Measurements from ENCODE around the gene PITPNM3. TPM values are rescaled to one million over a fixed set of nuclear protein-coding genes. Genes with fewer than 3 reads are reported as not detected.

Gene PITPNM3
- total RNA-seq, 1 donor from 2014 or later = 15.6 TPM

- intact Hi-C loops (cut with DNase I) = no loop called here
- no peak overlapping the region for H3K4me3 ChIP-seq
- no peak for DNase-seq
These were observed 16.5 kb downstream of the PITPNM3 start for GRCh38 chr17:6539871-6540270.

GRCh38 chr17:6536566-6537065 lies 19.7 kb downstream of the PITPNM3 start:
- no peaks in the 10 kb centered on the region for H3K36me3 ChIP-seq
- H3K4me1 ChIP-seq = no peaks in the 10 kb centered on the region
- ATAC-seq (no peak), DNase-seq (peak; percentile 12)
- intact Hi-C loops (cut with DNase I) = no loop called here
- H3K27ac ChIP-seq = no peak overlapping the region
- no peak overlapping the region for H3K4me3 ChIP-seq
- H3K9me3 ChIP-seq = no peaks in the 10 kb centered on the region
- no peaks in the 10 kb centered on the region for H3K27me3 ChIP-seq
- TF ChIP-seq, protein P1, sequence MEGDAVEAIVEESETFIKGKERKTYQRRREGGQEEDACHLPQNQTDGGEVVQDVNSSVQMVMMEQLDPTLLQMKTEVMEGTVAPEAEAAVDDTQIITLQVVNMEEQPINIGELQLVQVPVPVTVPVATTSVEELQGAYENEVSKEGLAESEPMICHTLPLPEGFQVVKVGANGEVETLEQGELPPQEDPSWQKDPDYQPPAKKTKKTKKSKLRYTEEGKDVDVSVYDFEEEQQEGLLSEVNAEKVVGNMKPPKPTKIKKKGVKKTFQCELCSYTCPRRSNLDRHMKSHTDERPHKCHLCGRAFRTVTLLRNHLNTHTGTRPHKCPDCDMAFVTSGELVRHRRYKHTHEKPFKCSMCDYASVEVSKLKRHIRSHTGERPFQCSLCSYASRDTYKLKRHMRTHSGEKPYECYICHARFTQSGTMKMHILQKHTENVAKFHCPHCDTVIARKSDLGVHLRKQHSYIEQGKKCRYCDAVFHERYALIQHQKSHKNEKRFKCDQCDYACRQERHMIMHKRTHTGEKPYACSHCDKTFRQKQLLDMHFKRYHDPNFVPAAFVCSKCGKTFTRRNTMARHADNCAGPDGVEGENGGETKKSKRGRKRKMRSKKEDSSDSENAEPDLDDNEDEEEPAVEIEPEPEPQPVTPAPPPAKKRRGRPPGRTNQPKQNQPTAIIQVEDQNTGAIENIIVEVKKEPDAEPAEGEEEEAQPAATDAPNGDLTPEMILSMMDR (IDR thresholded peaks at IDR 0.05) = no peak

More at GRCh38 chr17:6539871-6540270, 16.5 kb downstream of the PITPNM3 start:
- no peak for ATAC-seq
- TF ChIP-seq, protein P1 (IDR thresholded peaks at IDR 0.05) = no peak
- Histone ChIP-seq H3K4me1 (no peaks in the 10 kb centered on the region), H3K27me3 (no peaks in the 10 kb centered on the region), H3K36me3 (no peaks in the 10 kb centered on the region), H3K27ac (no peak overlapping the region), H3K9me3 (no peaks in the 10 kb centered on the region)

DNA sequence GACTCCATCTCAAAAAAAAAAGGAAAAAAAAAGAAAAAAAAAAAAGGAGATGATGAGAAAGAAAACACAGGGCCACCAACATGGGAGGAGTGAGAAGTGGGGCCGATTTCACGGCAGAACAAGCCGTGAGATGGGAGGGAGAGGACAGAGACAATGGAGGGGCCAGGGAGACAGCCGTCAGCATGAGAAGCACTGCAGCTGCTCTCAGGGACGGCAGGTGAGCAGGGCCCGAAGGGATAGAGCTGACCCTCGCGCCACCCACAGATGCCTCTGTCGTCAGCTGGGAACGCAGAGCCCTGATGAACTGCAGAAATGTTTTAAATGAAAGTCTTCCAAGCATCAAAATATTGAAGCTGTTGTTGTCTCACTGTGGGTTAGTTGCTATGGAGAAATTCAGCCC lies 20.3 kb downstream of the PITPNM3 start:
- intact Hi-C loops (cut with DNase I) = no loop called here
- DNase-seq (peak; percentile 45), ATAC-seq (no peak)
- no peaks in the 10 kb centered on the region for H3K4me1 ChIP-seq
- H3K27me3 ChIP-seq = no peaks in the 10 kb centered on the region
- no peaks in the 10 kb centered on the region for H3K36me3 ChIP-seq
- H3K4me3 ChIP-seq = no peak overlapping the region
- no peak overlapping the region for H3K27ac ChIP-seq
- no peaks in the 10 kb centered on the region for H3K9me3 ChIP-seq
- TF ChIP-seq, protein P1 (IDR thresholded peaks at IDR 0.05) = no peak

GRCh38 chr17:6534846-6535514 lies 21.4 kb downstream of the PITPNM3 start:
- TF ChIP-seq, protein P1 (IDR thresholded peaks at IDR 0.05) = no peak
- Histone ChIP-seq H3K27ac (no peak overlapping the region), H3K4me3 (no peak overlapping the region), H3K4me1 (no peaks in the 10 kb centered on the region), H3K9me3 (no peaks in the 10 kb centered on the region), H3K27me3 (no peaks in the 10 kb centered on the region), H3K36me3 (no peaks in the 10 kb centered on the region)
- ATAC-seq (peak; percentile 13), DNase-seq (peak; percentile 26)
- intact Hi-C loops (cut with DNase I) = no loop called here

GRCh38 chr17:6532441-6532885 lies 23.9 kb downstream of the PITPNM3 start:
- H3K4me3 ChIP-seq = no peak overlapping the region
- intact Hi-C loops (cut with DNase I) = no loop called here
- H3K27ac ChIP-seq = no peak overlapping the region
- ATAC-seq (no peak), DNase-seq (no peak)
- no peaks in the 10 kb centered on the region for H3K36me3 ChIP-seq
- no peaks in the 10 kb centered on the region for H3K4me1 ChIP-seq
- no peaks in the 10 kb centered on the region for H3K9me3 ChIP-seq
- TF ChIP-seq, protein P1 (IDR thresholded peaks at IDR 0.05) = no peak
- H3K27me3 ChIP-seq = no peaks in the 10 kb centered on the region

All from upper lobe of right lung (tissue), 1 donor.